GM21526 (cell line): ENCODE measurements around the gene SMAD6.

Experiments used
- ATAC-seq: cut with Tn5 transposase; IDR thresholded peaks from one replicate; pipeline ENCODE4 v1.9.1; 2021; ENCODE audit warnings: moderate library complexity; ENCODE audit not compliant: unreplicated experiment, low FRiP score

The SMAD6 gene

DNA sequence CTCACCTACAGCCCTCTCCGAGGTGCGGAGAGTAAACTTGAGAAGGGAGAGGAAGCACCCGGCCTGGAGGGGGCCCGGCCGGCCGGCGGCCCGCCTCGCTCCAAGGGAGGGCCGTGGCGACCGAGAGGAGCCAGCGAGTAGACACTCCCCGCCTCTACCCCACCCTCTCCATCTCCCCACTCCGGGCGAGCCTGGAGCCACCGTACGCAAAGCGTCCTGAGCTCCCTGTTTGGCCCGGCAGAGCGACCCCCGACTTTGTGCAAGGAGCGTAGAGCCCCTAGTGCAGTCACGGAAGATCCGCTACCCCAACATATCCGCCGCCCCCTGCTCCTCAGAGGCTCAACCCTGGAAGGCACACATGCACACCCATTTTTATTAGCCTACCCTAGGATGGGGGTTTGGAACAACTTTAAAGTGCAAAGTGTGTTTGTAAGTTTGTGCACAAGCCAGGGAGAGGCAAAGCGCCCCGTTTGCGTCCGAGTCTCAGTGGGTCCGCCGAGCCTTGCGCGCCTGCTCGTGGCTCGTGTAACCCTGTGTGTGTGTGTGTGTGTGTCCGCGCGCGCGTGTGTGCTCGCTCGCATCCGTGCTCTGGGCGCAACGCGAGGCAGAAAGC is 508 bp upstream of the SMAD6 start:
- no peak for ATAC-seq

DNA sequence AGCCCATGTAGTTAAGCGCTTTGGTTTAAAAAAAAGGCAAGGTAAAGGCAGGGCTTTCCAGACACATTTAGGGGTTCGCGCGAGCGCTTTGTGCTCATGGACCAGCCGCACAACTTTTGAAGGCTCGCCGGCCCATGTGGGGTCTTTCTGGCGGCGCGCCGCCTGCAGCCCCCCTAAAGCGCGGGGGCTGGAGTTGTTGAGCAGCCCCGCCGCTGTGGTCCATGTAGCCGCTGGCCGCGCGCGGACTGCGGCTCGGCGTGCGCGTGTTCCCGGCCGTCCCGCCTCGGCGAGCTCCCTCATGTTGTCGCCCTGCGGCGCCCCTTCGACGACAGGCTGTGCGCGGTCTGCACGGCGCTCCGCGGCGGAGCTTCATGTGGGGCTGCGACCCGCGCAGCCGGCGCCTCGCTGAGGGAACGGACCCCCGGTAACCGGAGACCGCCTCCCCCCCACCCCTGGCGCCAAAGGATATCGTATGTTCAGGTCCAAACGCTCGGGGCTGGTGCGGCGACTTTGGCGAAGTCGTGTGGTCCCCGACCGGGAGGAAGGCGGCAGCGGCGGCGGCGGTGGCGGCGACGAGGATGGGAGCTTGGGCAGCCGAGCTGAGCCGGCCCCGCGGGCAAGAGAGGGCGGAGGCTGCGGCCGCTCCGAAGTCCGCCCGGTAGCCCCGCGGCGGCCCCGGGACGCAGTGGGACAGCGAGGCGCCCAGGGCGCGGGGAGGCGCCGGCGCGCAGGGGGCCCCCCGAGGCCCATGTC is 927 bp downstream of the SMAD6 start:
- no peak for ATAC-seq

DNA sequence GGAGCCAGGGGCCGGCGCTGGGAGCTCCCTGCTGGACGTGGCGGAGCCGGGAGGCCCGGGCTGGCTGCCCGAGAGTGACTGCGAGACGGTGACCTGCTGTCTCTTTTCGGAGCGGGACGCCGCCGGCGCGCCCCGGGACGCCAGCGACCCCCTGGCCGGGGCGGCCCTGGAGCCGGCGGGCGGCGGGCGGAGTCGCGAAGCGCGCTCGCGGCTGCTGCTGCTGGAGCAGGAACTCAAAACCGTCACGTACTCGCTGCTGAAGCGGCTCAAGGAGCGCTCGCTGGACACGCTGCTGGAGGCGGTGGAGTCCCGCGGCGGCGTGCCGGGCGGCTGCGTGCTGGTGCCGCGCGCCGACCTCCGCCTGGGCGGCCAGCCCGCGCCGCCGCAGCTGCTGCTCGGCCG is 1.5 kb downstream of the SMAD6 start:
- no peak for ATAC-seq

DNA sequence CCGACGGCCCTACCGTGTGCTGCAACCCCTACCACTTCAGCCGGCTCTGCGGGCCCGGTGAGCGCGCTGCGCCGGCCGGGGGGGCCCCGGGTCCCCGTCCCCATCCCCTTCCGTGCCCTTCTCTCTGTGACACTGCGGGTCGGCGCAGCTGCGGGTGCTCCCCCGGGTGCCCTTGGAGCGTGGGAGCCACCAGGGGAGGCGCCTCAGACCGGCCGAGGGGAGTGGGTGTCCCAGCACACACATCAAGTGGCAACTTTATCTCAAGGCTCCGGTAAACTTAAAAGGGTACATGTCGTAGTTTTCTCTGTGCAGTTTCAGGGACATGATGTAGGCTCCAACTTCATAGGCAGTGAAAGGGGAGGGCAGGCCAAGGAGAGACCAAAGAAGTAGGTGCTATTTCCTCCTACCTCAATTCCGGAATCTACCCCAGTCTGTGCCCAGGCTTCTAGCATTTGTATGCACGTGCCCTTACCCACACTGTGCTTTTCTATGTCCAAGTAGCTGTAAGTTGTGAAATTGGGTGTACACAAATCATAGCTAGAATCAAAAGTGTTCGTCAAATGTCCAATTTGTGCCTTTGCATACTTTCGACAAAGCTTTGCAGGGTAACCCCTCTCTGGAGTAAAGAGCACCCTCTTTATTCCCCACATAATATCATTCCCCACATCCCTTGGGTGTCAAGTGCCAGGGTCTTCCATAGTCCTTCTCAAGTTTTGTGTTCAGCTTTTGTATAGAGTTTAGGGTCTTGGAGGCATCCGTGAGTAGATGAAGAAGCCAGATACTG is 2.2 kb downstream of the SMAD6 start:
- no peak for ATAC-seq

DNA sequence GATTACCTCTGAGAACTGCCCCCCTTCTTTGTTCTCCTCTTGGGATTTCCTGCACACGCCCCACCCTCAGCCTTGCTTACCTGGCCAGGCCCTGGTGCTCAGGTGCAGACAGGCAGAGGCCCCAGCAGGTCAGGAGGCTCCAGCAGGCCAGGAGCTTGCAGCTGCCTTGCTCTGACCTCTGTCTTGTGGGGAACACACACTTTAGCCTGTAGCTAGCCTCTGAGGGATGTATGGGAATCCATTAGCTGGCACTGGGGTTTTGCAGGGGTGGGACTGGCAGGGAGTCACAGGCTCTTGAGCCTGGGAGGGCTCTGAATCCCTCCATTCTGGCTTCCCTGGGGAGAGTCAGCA is 2.7 kb downstream of the SMAD6 start:
- ATAC-seq: no peak

DNA sequence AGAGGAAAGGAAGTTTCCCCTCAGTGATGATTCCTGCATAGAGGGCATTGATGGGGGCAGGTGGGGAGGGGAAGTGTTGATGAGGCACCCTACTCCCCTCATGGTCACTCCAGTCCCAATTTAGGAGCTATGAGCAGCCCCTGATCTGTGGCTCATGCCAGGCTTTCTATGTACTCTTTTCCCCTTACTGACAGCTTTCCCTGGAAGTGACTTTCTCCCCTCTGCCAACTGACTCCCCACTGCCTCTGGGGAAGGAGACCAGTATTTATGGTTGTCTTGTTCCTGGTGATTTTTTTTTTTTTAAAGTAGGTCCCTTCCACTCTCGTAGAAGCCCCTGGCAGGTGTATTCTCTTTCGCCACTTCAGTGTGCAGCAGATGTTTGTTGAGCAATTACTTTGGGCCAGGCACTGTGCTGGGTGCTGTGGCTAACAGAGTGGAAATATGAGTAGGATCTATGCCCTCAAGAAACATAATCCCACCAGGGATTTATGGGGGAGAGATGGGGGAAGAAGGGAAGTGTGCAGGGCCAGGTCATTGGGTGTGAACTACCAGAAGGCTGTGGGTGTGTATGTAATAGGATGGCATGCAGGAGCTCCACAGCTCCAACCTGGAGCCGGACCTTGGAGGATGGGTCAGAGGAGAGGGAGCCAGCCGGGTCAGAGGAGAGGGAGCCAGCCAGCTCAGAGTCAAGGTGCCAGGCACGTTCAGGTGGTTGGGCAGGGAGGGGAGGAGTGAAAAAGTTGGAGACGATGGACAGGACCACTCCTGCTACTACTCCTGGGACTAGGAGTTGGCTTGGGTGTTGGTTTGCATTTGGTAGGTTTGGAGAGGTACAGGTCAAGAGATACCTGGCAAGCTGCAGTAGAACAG is 3.5 kb downstream of the SMAD6 start:
- no peak for ATAC-seq

DNA sequence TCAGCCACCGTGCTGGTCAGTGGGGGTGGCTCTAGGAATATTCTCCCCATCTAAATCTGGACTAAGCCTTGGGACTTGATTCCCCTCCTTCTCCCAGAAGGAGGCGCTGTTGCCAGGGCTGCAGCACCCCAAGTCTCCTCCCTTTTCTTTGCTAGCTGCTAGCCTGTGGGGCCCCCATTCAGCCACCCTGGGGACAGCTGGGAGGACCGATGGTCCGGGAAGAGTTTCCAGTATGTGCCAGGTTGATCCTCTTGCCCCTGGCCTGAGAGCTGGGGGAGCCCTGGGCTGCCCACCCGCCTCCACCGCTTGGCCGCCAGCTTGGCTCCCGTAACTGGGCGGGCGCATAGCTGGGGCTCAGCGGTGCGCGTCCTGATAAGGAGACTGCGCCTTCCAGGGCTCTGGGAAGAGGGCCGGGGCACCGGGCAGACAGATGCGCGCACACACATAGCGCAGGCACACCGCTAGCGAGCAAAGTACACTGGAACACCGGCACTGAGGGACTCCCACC is 4.2 kb downstream of the SMAD6 start:
- ATAC-seq: no peak

DNA sequence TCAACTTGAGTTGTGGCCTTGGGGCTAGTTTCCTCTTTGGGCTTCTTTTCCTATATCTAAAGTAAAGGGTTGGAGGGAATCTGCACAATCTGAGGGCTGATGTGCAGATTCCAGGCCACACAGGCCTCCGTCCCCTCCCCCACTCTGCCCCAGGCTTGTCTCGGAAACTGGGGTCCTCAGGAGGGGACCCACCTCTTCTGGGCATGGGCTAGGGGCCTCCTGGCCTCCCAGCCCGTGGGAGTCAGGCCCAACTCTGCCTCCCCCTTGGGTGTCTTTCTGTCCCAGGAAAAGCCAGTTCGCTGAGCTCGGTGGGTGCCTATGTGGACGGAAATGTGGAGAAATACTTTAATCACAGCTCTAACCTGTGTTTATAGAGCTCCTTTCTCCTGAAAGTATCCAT is 4.8 kb downstream of the SMAD6 start:
- ATAC-seq: no peak

DNA sequence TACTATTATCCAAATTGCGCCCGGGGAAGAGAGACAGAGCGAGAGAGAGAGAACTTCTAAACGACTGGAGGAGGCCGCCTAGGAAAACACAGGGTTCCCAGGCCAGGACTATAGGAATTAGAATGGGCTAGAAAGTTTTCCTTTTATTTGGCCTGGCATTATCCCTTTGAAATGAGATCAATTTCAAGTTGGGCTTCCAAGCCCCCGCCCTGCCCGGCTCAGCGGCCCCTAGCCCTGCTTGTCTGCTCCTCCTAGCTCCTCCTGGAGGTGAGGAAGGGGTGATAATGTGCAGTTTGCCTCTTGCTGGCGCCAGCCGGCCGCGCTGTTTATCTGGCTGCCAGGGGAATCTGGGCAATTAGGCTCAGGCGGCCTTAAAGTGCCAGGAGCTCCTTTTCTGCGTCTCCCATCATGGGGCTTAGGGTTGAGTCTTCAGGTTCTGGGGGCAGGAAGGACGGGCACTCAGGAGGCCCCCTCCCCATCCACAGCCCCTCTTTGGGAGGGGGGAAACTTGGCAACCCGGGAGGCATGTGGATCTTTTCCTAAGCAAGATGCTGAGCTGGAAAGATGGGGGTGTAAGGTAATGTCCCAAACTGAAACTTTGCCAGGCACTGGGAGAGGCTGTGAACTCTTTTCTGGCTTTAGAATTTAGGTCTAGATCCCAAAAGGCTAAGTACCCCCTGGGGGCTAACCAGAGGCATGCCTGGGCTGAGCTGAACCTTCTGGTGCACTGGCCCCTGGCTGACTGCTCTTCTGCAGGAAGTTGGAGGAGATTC is 5.5 kb downstream of the SMAD6 start:
- no peak for ATAC-seq

DNA sequence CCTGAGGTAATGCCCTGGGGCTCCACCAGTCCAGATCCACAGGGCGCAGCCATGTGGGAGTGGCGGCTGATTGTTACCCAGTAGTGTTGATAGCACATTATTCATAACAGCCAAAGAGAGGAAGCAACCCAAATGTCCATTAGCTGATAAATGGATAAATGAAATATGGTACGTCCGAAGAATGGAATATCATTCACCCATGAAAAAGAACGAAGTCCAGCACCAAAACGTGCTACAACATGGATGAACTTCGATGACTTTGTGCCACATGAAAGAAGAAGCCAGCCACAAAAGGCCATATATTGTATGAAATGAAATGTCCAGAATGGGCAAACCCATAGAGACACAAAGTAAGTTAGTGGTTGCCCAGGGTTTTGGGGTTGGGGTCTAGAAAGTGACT is 6.4 kb downstream of the SMAD6 start:
- ATAC-seq: no peak

DNA sequence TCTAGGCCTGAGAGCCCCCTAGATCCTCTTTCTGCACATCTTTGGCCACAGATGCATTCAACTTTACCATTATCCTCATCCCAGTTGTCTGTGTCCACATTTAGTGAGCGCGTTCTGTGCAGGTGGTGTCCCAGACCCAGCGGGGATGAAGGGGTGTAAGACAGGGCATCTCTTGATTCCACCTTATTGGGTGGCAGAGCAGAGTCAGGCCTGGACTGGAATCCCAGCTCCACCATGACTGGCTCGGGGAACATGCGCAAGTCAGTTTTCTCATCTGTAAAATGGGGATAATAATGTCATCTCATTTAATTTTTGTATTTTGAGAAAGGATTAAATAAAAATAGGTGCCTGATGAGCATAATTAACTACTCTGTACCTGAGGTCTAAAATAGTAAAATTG is 7.8 kb downstream of the SMAD6 start:
- ATAC-seq: no peak

DNA sequence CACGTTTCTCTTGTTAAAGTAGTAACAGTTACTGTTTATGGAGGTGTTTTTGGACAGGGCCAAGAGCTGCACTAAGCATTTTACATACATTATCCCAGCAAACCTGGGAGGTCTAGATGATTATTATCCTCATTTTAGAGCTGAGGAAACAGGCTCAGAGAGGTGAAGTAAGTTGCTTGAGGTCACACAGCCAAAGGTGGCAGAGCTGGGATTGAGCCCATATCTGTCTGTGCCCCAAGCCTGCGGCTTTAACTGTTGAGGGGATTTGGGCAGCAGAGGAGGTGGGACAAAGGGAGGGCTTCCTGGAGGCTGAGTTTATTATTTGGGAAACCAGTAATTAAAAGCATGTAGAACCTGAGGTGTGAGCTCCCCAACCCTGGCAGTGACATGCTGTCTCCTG is 9.2 kb downstream of the SMAD6 start:
- ATAC-seq: no peak

DNA sequence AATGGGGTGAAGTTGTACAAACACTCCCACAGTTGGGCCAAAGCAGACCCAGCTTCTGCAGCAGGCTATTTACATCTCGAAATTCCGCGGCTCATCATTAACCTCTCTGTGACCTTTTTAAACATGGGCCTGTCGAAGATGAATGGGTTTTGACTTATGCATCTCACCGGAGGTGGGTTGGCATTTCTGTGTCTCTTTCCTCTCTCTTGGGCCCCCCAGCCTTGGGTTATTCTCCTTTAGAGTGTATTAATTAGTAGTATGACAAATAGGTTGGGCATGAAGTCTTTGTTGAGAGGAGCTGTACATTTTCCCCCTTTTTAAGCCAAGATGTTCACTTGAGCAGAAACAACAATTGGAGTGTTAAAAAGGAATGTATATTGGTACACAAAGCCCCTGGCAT is 9.8 kb downstream of the SMAD6 start:
- ATAC-seq: no peak

DNA sequence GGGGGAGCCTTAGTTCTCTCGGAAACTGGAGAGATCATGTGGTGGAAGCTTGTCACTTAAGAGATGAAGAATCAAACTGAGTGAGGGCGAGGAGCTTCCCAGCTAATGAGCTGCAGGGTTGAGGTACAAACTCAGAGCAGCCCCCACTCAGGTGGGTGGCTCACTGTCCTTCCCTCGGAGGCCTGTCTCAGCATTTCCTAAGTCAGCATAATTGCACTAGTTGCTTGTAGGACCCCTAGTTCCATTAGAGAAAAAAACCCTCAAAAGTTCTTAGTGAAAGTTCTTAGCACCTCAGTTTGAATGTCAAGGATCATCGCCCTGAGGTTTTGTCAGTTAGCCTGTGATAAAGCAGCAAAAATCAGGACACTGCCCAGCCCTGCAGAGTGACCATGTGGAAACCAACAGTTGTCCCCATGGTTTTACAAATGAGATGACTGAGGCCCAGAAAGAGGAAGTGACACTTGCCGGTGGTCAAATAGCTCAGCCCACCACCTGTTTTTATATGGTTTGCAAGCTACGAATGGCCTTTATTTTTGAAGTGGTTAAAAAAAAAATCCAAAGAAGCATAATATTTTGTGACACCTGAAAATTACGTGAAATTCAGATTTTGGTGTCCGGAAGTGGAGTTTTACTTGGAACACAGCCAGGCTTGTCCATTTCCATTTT is 11.9 kb downstream of the SMAD6 start:
- no peak for ATAC-seq

DNA sequence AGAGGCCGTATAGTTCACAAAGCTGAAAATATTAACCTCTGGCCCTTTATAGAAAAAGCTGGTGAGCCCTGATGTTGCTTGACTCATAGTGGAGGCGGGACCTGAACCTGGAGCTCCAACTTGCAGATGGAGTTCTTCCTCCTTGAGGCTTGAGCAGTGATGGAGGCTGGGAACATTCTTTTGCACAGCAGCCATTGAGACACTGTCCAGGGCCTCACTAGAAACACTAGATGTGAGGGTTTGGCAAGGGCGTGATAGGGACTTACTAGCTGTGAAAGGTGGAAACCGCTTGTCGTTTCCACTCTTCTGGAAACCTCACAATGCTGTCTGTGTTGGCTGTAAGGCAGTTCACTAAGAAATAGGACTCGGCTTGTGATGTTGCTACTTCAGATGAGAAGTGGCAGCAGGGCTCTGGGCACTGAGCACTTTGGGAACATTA is 12.5 kb downstream of the SMAD6 start:
- no peak for ATAC-seq

DNA sequence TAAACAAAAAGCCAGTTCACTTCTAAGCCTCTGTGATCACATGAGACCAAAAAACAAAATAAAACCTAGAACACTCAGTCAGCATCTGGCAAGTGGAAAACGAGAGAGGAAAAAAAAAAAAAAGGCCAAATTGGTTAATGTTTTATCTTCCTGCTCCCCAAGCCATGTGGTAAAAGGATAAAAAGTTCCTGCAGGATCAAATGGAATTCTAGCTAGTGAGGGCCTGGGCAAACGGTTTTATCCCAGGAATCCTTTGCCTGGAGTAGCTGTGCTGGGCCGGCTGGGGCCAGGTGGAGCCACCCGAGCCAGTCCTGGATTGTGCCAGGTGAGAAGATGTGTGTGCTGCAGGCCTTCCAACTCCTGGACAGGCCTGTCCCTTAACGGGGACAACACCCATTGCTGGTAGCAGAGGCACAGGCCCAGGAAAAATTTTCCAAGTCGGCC is 13.2 kb downstream of the SMAD6 start:
- no peak for ATAC-seq

DNA sequence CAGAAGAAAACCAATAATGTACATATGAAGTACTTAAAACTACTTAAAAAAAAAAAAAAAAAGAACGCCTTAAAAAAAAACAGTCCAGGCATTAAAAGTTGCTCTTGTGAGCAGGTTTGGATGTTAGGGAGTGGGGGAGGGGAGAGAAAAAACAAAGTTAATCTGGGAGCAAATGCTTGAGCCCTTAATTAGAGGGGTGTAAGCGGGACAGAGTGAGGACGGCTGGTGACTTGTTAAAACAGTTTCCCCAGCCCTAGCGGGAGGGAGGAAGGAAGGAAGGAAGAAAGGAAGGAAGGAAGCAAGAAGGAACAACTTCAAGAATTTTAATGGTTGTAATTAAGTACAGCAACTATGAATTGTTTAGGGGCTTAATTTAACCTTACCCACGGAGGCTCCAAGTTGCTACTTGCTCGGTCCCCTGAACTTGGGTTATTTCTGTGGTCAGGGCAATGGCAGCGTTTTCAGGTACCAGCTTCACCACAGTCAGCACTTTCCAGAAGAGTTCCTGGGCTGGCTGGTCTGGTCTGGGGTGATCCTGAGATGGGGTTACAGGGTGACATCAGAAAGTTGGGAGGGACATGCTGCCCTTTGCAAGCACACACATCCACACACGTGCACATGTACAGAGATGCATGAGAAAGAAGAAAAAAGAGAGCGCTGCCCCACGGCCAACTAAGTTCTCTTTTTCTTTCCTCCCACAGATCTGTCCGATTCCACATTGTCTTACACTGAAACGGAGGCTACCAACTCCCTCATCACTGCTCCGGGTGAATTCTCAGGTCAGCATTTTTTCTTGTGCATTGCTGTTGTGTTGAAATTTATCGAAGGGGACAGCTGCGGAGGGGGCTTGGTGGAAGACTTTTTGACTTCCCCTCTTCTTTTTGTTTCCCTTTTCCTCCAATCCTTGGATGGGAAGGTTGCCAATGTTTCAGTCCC is 14.0 kb downstream of the SMAD6 start:
- no peak for ATAC-seq

DNA sequence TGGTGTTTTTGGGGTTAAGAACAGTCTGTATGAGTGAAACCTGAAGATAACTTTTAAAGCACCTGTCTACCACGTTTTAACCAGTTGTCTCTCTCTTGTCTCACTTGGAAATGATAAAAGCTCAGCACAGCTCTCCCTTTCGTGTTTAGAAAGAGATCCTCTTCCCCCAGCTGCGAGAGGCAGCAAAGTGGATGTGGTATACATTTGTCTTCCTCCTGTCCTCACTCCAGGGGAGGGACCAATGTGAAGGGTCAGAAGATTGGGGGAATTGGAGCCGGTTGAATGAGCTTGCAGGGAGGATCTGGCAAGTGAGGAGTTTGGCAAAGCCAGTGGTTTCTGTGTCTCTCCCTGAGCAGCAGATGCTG is 14.6 kb downstream of the SMAD6 start:
- ATAC-seq: no peak
